A673 (cell line): Measurements from ENCODE around the gene EFCAB6.

ENCODE experiments used
- EZH2 ChIP-seq: fragments of 200-600 bp; sonication (generic); IDR thresholded peaks from 2 replicates; pipeline ENCODE4 v1.6.1; 2017; ENCODE audit warnings: borderline replicate concordance, low read depth, mild to moderate bottlenecking, mixed read lengths, antibody characterized with exemption, low read length; ENCODE audit not compliant: poor library complexity, severe bottlenecking
- TF ChIP-seq, protein P1 (sequence below): fragments of 300-800, 200-600 bp; sonication (generic); conservative IDR thresholded peaks from 2 replicates; pipeline ENCODE4 v1.5.1; 2017; ENCODE audit warnings: low read depth, mild to moderate bottlenecking, antibody characterized with exemption, low read length, moderate library complexity, mixed read lengths

GRCh38 chr22:43535336-43535735 lies 276.8 kb downstream of the EFCAB6 start:
- TF ChIP-seq, protein P1, sequence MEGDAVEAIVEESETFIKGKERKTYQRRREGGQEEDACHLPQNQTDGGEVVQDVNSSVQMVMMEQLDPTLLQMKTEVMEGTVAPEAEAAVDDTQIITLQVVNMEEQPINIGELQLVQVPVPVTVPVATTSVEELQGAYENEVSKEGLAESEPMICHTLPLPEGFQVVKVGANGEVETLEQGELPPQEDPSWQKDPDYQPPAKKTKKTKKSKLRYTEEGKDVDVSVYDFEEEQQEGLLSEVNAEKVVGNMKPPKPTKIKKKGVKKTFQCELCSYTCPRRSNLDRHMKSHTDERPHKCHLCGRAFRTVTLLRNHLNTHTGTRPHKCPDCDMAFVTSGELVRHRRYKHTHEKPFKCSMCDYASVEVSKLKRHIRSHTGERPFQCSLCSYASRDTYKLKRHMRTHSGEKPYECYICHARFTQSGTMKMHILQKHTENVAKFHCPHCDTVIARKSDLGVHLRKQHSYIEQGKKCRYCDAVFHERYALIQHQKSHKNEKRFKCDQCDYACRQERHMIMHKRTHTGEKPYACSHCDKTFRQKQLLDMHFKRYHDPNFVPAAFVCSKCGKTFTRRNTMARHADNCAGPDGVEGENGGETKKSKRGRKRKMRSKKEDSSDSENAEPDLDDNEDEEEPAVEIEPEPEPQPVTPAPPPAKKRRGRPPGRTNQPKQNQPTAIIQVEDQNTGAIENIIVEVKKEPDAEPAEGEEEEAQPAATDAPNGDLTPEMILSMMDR: no peak
- no peak for TF ChIP-seq EZH2
